GM12878 (cell line): ENCODE results near the gene CERT1. TPM values are rescaled to one million over a fixed set of nuclear protein-coding genes. Genes with fewer than 3 reads are reported as not detected.

ENCODE experiments used
- BACH1 ChIP-seq: fragments of 450-650 bp; IDR thresholded peaks from 2 replicates; pipeline ENCODE4 v1.6.1; 2017; ENCODE audit warnings: mild to moderate bottlenecking, borderline replicate concordance
- CHD2 ChIP-seq: IDR thresholded peaks from 2 replicates; pipeline ENCODE4 v1.6.1; 2011; ENCODE audit warnings: low read depth, low read length, improper control_type of control experiment, borderline replicate concordance
- CREB1 ChIP-seq: IDR thresholded peaks from 2 replicates; pipeline ENCODE4 v1.6.1; 2012; ENCODE audit warnings: low read depth, mild to moderate bottlenecking, inconsistent platforms
- FOXM1 ChIP-seq: IDR thresholded peaks from 2 replicates; pipeline ENCODE4 v1.6.1; 2012; ENCODE audit warnings: low read depth, mild to moderate bottlenecking, inconsistent platforms, low read length, moderate library complexity
- HCFC1 ChIP-seq: fragments of 150-350 bp; IDR thresholded peaks from 2 replicates; pipeline ENCODE4 v1.6.1; 2014; ENCODE audit warnings: low read length
- IKZF1 ChIP-seq: fragments of 450-650 bp; conservative IDR thresholded peaks from 2 replicates; pipeline ENCODE4 v1.6.1; 2017; ENCODE audit warnings: antibody characterized with exemption, mild to moderate bottlenecking
- IRF5 ChIP-seq: fragments of 450-650 bp; IDR thresholded peaks from 2 replicates; pipeline ENCODE4 v1.6.1; 2017; ENCODE audit warnings: borderline replicate concordance
- KAT2A ChIP-seq: conservative IDR thresholded peaks from 2 replicates; pipeline ENCODE4 v1.6.1; 2011; ENCODE audit warnings: low read depth, low read length; ENCODE audit not compliant: control insufficient read depth
- MTA3 ChIP-seq: IDR thresholded peaks from 2 replicates; pipeline ENCODE4 v1.6.1; 2012; ENCODE audit warnings: low read length, inconsistent platforms, borderline replicate concordance
- NFXL1 ChIP-seq: fragments of 450-650 bp; IDR thresholded peaks from 2 replicates; pipeline ENCODE4 v1.6.1; 2017; ENCODE audit warnings: antibody characterized with exemption, mild to moderate bottlenecking, borderline replicate concordance
- NR2C2 ChIP-seq: IDR thresholded peaks from 2 replicates; pipeline ENCODE4 v1.6.1; 2011; ENCODE audit warnings: borderline replicate concordance, low read depth; ENCODE audit not compliant: control insufficient read depth, insufficient read length
- POLR2AphosphoS5 ChIP-seq: IDR thresholded peaks from 2 replicates; pipeline ENCODE4 v1.6.1; 2011; ENCODE audit warnings: mild to moderate bottlenecking, low read length, inconsistent platforms
- SMARCA5 ChIP-seq: fragments of 450-650 bp; IDR thresholded peaks from 2 replicates; pipeline ENCODE4 v1.6.1; 2017; ENCODE audit warnings: mild to moderate bottlenecking
- STAT1 ChIP-seq: fragments of 450-650 bp; conservative IDR thresholded peaks from 2 replicates; pipeline ENCODE4 v1.6.1; 2014; ENCODE audit warnings: antibody characterized with exemption, mild to moderate bottlenecking
- USF1 ChIP-seq: IDR thresholded peaks from 2 replicates; pipeline ENCODE4 v1.6.1; 2011; ENCODE audit warnings: borderline replicate concordance, low read depth, mild to moderate bottlenecking, moderate library complexity, mixed read lengths, low read length; ENCODE audit not compliant: insufficient read depth; ENCODE audit errors: extremely low read length
- ZBTB40 ChIP-seq: fragments of 450-650 bp; IDR thresholded peaks from 2 replicates; pipeline ENCODE4 v1.6.1; 2016; ENCODE audit warnings: mild to moderate bottlenecking, moderate library complexity, borderline replicate concordance
- ZNF207 ChIP-seq: fragments of 450-650 bp; IDR thresholded peaks from 2 replicates; pipeline ENCODE4 v1.6.1; 2014; ENCODE audit warnings: antibody characterized with exemption, mild to moderate bottlenecking, borderline replicate concordance
- polyA plus RNA-seq, 11 experiments: library from polyadenylated mRNA; depleted of rRNA in 4 of 11; unstranded in 6 of 11; stranded (reverse) in 5 of 11; fragments of >200 nt; fragmentation: Nextera tagmentation in 4 of 11; fragmentation: Illumina TruSeq in 1 of 11; extraction: Ambion mirVana in 4 of 11; extraction: Trizol in 1 of 11; gene quantifications; 1 replicate in 1 of 11; 2 replicates in 10 of 11; pipeline versions ENCODE4 v1.2.1 to v1.2.3, GENCODE V29; 2011 to 2016; ENCODE audit warnings: inconsistent platforms in 2 of 11, missing spikeins in 2 of 11, low read depth in 1 of 11
- total RNA-seq, 4 experiments: library from RNA; depleted of rRNA in 3 of 4; stranded (reverse); fragments of >200 nt in 3 of 4; fragmentation: Illumina TruSeq in 1 of 4; extraction: Trizol in 1 of 4; gene quantifications; 2 replicates each; pipeline versions ENCODE4 v1.2.1 to v1.2.3, GENCODE V29; 2013 to 2021
- TF ChIP-seq, protein P1 (sequence below): fragments of 450-650 bp; IDR thresholded peaks from 2 replicates; pipeline ENCODE4 v1.6.1; 2016; ENCODE audit warnings: mild to moderate bottlenecking

Gene CERT1
- total and polyA plus RNA-seq, 10 of the 15 experiments (the other 5 are each of a cell fraction or from before 2014, with no cell fraction given): 7.7 to 36.7 (median 25.6) TPM

DNA sequence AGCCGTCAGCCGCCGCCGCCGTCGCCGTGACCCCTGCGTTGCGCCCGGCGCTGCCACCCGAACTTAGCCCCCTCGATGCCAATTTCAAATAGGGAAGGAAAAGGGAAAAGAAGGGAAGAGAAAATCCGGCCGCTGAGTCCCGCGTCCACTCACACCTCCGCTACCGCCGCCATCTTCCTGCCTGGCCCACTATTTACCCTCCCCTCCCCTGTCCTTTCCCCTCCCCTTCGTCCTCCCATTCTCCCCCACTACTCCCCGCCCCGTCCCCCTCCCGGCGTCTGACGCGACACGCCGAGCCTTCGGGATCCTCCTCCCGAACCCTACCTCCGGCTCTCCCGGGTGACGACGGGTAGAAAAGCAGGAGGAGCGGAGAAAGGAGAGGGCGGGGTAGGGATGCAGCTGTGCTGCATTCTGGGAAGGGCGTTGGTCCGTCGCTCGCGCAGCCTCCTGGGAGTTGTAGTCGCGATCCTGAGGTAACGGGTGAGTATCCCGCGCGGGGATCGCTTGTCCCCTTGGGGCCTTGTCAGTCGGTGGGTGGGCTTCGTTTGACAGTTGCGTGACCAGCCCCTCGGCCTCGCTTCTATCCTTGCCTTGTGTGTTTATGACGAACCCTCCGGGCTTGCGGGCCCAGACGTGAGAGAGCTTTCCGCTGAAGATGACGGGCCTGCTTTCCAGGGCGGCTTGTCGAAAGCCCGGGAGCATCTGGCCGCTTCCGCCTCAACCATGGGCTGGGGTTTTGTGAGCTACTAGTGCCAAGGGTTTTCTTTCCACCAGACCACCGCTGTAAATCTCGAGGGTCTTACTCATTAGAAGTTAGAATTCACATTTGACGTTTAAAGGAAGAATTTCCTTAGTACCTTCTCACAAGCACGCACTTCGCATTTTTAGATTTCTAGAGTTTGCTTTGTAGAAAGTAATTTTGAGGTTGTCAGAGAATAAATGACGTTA is at the start of gene CERT1, which contains the start of gene POLK (continued):
- TF ChIP-seq, protein P1, sequence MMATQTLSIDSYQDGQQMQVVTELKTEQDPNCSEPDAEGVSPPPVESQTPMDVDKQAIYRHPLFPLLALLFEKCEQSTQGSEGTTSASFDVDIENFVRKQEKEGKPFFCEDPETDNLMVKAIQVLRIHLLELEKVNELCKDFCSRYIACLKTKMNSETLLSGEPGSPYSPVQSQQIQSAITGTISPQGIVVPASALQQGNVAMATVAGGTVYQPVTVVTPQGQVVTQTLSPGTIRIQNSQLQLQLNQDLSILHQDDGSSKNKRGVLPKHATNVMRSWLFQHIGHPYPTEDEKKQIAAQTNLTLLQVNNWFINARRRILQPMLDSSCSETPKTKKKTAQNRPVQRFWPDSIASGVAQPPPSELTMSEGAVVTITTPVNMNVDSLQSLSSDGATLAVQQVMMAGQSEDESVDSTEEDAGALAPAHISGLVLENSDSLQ: peak; percentile 36; the same call in 1 of the 2 replicates
- TF ChIP-seq POLR2AphosphoS5 (peak; percentile 78), ZBTB40 (peak; percentile 53; the same call in 1 of the 2 replicates), CHD2 (peak; percentile 48; the same call in 1 of the 2 replicates), MTA3 (no peak), IKZF1 (peak; percentile 97), IRF5 (no peak), HCFC1 (peak; percentile 93), USF1 (no peak), BACH1 (no peak; the same call in 1 of the 2 replicates), CREB1 (peak; percentile 89), ZNF207 (0 out of 2 replicates have a peak, but pooled peaks have one; percentile 56), NFXL1 (no peak), KAT2A (no peak), NR2C2 (no peak), SMARCA5 (peak; percentile 80; the same call in 1 of the 2 replicates), FOXM1 (no peak), STAT1 (0 out of 2 replicates have a peak, but pooled peaks have one; percentile 66)
